Type B pancreatic cell (in vitro differentiated cells): ENCODE measurements around the gene ELP2. TPM values are rescaled to one million over a fixed set of nuclear protein-coding genes. Genes with fewer than 3 reads are reported as not detected.

Experiments
- DNase-seq: peaks from one replicate; pipeline ENCODE4 v3.0.0; 2021; ENCODE audit warnings: mixed read lengths; ENCODE audit not compliant: unreplicated experiment; ENCODE audit errors: extremely low spot score
- H3K27ac Mint-ChIP-seq: 2 replicates; pipeline ENCODE4 v1.8.0; 2021; ENCODE audit warnings: mild to moderate bottlenecking, mixed read lengths
- H3K27me3 Mint-ChIP-seq: 2 replicates; pipeline ENCODE4 v1.8.0; 2021; ENCODE audit warnings: mixed read lengths
- H3K36me3 Mint-ChIP-seq: 2 replicates; pipeline ENCODE4 v1.8.0; 2021; ENCODE audit warnings: mixed read lengths
- H3K4me1 Mint-ChIP-seq: one replicate; pipeline ENCODE4 v1.8.0; 2021; ENCODE audit warnings: mixed read lengths; ENCODE audit not compliant: unreplicated experiment
- H3K4me3 Mint-ChIP-seq: 2 replicates; pipeline ENCODE4 v1.8.0; 2021; ENCODE audit warnings: mild to moderate bottlenecking, mixed read lengths
- H3K9me3 Mint-ChIP-seq: 2 replicates; pipeline ENCODE4 v1.8.0; 2021; ENCODE audit warnings: mixed read lengths
- total RNA-seq: library from RNA; stranded (reverse); gene quantifications from 2 replicates; pipeline ENCODE4 v1.2.1, GENCODE V29; 2021; ENCODE audit warnings: low replicate concordance
- TF ChIP-seq, protein P1 (sequence below): fragments of 200-600 bp; sonication (generic); conservative IDR thresholded peaks from 2 replicates; pipeline ENCODE4 v1.5.0; 2021; ENCODE audit warnings: antibody characterized with exemption, mild to moderate bottlenecking

ELP2 gene
- total RNA-seq, 1 donor from 2014 or later, result 94.6 TPM

DNA sequence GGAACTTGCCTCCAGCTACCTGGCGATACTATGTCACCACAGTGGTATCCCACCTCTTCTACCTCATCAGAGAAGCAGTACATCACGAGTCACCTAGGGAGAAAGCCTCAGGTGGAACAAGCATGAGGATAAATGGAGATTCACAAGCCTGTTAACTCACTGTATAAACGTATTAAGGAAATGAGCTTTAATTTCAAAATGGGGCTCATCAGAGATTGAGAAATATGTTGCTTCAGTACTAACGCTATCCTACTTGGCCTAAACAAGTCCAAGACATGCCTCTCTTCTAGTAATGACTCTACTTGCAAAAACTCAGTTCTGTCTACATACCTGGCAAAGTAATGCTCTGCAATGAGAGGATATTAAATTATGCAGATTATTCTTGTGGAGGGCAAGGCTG, 4.9 kb upstream of the ELP2 start:
- peaks cover 14% of the 10 kb centered on the region for H3K4me1 Mint-ChIP-seq
- peaks cover 26% of the 10 kb centered on the region for H3K36me3 Mint-ChIP-seq
- no peak overlapping the region for H3K4me3 Mint-ChIP-seq
- no peaks in the 10 kb centered on the region for H3K9me3 Mint-ChIP-seq
- no peak overlapping the region for H3K27ac Mint-ChIP-seq
- no peaks in the 10 kb centered on the region for H3K27me3 Mint-ChIP-seq
- TF ChIP-seq, protein P1, sequence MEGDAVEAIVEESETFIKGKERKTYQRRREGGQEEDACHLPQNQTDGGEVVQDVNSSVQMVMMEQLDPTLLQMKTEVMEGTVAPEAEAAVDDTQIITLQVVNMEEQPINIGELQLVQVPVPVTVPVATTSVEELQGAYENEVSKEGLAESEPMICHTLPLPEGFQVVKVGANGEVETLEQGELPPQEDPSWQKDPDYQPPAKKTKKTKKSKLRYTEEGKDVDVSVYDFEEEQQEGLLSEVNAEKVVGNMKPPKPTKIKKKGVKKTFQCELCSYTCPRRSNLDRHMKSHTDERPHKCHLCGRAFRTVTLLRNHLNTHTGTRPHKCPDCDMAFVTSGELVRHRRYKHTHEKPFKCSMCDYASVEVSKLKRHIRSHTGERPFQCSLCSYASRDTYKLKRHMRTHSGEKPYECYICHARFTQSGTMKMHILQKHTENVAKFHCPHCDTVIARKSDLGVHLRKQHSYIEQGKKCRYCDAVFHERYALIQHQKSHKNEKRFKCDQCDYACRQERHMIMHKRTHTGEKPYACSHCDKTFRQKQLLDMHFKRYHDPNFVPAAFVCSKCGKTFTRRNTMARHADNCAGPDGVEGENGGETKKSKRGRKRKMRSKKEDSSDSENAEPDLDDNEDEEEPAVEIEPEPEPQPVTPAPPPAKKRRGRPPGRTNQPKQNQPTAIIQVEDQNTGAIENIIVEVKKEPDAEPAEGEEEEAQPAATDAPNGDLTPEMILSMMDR, result no peak
- DNase-seq, result no peak

DNA sequence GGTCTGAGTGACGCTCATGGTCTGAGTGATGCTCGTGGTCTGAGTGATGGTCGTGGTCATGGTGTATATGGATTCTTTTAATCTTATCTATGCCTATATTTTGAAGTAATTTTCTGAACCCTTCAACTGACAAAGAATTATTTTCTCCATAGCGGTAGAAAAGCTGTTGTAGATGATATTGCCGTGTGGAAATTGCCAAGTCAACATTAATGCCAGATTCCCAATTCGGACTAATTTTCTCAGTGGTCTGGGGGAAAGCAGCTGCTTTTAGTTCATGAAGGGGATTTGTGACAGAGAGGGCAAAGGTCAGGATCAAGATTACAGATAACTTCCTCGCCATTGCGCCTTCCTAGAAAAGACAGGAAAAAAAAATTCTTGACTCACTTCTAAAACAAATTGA, 3.0 kb upstream of the ELP2 start:
- Mint-ChIP-seq H3K4me3 (peak overlapping the region; percentile 79), H3K9me3 (no peaks in the 10 kb centered on the region), H3K27me3 (no peaks in the 10 kb centered on the region), H3K27ac (no peak overlapping the region), H3K4me1 (peaks cover 24% of the 10 kb centered on the region), H3K36me3 (peaks cover 29% of the 10 kb centered on the region)
- DNase-seq, result no peak
- TF ChIP-seq, protein P1, result no peak

DNA sequence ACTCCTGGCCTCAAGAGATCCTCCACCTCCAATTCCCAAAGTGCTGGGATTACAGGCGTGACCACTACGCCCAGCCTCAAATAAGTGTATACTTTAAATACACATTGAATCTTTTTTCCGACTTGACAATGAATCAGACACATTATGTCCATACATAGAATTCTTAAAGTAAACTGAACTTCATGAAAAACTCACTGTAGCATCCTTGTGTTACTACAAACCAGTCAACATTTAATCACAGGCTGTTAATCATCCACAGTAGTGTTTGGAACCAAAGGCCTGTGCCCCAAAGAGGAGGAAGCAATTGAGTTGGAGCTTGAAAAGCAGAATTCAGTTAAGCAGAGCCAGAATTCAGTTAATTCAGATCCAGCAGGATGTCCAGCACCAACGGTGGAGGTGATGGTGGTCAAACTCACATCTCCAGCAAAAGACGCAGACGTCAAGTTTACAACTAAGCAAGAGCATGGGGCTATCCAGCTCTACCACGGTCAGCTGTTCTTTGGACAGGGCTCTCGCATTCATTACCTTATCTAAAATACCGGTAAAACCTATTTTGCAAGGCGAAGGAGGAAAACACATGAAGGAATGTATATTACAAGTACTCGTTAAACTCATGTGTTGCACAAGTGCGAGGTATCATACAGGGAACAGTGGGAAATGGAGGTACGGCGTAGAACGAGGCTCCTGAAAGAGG, 1.7 kb upstream of the ELP2 start:
- TF ChIP-seq, protein P1, result no peak
- no peaks in the 10 kb centered on the region for H3K9me3 Mint-ChIP-seq
- H3K36me3 Mint-ChIP-seq, result peaks cover 34% of the 10 kb centered on the region
- peaks cover 34% of the 10 kb centered on the region for H3K4me1 Mint-ChIP-seq
- no peak for DNase-seq
- peak overlapping the region; percentile 92 for H3K27ac Mint-ChIP-seq
- peak overlapping the region; percentile 91 for H3K4me3 Mint-ChIP-seq
- no peaks in the 10 kb centered on the region for H3K27me3 Mint-ChIP-seq

DNA sequence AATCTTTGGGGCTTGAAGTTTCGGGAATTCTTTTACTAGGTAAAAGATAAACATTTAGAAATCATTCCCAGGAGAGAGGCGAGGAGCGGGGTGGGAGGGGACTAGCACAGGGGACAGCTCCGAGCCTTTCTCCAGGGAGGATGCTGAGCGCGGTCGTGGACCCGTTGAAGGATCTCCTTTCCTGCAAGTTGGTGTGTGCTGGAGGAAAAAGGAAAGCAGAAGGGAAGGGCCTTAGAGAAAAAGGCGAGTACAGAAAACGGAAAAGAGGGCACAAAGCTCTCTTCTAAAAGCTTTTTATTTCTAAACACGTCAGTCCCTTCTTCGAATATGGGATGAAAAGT, 1.2 kb upstream of the ELP2 start:
- peaks cover 34% of the 10 kb centered on the region for H3K4me1 Mint-ChIP-seq
- no peaks in the 10 kb centered on the region for H3K27me3 Mint-ChIP-seq
- peak overlapping the region; percentile 92 for H3K27ac Mint-ChIP-seq
- TF ChIP-seq, protein P1, result no peak
- peaks cover 34% of the 10 kb centered on the region for H3K36me3 Mint-ChIP-seq
- no peaks in the 10 kb centered on the region for H3K9me3 Mint-ChIP-seq
- DNase-seq, result no peak
- H3K4me3 Mint-ChIP-seq, result peak overlapping the region; percentile 91

DNA sequence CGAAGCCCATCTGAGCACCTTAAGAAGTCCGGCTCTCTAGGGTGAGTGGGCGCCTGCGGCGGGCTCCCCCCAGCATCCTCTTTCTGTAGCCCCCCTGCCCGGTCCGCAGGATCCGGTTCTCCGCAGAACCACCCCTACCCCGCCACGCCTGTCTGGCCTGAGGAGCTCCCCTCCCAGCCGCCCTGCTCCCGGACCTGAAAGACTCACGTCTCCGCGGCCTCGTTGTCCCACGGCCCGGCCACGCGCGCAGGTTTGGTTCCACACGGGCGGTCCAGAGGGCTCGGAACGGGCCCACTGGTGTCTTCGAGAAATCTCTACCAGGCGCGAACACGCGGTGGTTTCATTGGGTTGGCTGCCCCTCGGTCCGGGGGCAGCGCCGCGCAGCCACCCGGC, 796 bp upstream of the ELP2 start:
- Mint-ChIP-seq H3K4me3 (peak overlapping the region; percentile 91), H3K27ac (peak overlapping the region; percentile 92), H3K27me3 (no peaks in the 10 kb centered on the region), H3K36me3 (peaks cover 34% of the 10 kb centered on the region), H3K9me3 (no peaks in the 10 kb centered on the region), H3K4me1 (peaks cover 36% of the 10 kb centered on the region)
- TF ChIP-seq, protein P1, result no peak
- DNase-seq, result no peak
